GM19099 (cell line): ENCODE measurements around the gene RFX2.

Source experiments
- POLR2A ChIP-seq: IDR thresholded peaks from 3 replicates; pipeline ENCODE4 v1.6.1; 2011; ENCODE audit warnings: low read depth; ENCODE audit not compliant: insufficient read length; ENCODE audit errors: extremely low read depth

RFX2 gene

GRCh38 chr19:6092329-6093286 lies 17.7 kb downstream of the RFX2 start:
- no peak for TF ChIP-seq POLR2A

DNA sequence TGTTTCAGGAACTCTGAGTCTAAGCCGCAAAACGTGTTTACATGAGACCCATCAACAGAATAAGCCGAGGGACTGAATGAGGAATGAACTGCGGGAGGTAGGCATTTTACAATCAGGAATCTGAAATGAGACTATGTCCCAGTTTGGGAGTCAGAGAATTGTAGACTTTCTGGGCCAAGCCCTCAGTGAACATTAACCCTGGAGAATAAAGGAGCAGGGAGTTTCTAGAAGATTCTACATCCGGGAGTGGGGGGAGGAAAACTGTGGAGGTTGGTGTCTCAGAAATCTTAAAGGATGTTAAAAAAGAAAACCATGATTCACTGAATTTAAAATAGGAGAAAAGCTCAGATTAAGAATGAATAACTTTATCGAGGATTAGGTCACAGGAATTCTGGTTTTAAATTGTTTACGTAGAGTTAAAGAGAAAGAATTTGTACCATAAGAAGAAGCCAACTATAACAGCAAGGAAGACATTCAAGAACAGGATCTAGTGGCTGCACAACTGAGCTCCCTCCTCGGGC lies 18.5 kb downstream of the RFX2 start:
- TF ChIP-seq POLR2A, result no peak

DNA sequence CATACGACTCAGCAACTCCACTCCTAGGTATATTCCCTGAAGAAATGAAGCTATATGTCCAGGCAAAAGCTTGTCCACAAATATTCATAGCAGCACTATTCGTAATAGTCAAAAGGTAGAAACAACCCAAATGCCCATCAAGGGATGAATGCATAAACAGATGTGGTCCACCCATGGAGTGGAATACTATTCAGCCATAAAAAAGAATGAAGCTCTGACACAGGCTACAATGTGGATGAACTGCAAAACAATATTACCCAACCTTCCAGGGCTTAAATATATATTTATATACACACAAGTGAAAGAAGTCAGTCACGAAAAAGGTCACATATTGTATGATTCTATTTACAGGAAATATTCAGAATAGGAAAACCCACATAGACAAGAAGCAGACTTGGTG lies 19.7 kb downstream of the RFX2 start:
- no peak for TF ChIP-seq POLR2A

GRCh38 chr19:6088602-6089049 lies 21.7 kb downstream of the RFX2 start:
- no peak for TF ChIP-seq POLR2A

- TF ChIP-seq POLR2A, result peak; percentile 72
These were observed 23.2 kb downstream of the RFX2 start for GRCh38 chr19:6087074-6087571.

GRCh38 chr19:6086068-6086788 lies 24.1 kb downstream of the RFX2 start:
- no peak for TF ChIP-seq POLR2A

DNA sequence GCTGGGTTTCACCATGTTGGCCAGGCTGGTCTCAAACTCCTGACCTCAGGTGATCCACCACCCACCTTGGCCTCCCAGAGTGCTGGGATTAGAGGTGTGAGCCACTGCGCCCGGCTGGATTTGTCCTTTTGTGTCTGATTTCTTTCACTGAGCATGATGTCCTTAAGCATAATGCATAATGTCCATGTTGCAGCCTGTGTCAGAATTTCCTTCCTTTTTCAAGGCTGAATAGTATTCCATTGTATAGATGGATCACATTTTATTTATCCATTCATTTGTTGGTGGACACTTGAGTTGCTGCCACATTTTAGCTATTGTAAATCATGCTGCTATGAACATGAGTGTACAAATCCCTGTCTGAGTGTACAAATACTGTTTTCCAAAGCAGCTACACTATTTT lies 25.5 kb downstream of the RFX2 start:
- TF ChIP-seq POLR2A, result no peak

GRCh38 chr19:6079107-6079506 lies 31.2 kb downstream of the RFX2 start:
- no peak for TF ChIP-seq POLR2A

DNA sequence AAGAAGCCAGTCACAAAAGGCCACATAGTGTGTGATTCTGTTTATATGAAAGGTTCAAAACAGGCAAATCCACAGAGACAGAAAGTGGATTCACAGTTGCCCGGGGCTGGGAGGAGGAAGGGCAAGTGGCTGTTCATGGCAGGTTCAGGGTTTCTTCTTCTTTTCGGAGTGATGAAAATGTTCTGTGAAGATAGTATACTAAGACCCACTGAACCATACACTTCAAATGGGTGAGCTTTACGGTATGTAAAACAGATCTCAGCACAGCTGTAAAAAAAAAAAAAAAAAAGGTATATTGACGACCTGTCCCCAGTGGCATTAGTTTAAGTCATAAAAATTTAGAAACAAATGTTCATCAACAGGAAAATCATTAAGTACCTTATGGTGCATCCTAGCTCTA lies 32.2 kb downstream of the RFX2 start:
- TF ChIP-seq POLR2A, result no peak

DNA sequence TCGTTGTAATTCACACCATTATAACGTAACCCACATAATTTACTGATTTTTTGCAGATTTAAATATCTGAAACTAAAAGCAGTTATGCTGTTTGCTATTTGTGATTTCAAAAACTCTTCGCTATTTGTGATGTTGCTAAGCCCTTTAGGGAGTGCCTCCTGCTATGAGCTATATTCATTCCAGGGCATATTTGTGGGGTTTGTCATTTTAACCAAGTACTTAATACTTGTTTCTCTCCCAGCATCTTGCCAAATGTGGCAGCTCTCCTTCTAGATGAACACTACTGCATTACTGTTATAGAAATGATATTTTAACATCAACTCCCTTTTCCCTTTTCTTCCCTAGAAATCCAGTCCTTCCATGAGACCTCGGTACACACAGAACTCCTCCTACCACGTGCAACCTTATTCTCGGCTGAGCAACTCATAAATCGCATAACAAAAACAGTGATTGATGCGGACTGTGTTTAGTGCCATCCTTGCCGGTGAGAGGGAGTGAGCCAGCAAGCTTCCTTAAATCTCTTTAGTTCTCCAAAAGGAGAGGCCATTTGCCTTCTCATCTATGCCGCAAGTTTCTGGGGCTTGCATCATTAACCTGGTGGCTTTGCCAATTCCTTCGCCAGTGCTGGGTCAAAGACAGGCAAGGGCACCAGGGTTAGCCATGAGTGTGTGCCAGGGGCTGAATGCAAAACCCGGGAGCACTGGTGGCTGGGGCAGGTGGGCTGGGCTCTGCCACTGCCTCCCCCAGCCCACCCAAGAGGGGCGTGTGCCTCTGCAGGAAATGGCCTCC lies 33.4 kb downstream of the RFX2 start:
- no peak for TF ChIP-seq POLR2A

- no peak for TF ChIP-seq POLR2A
These were observed 34.0 kb downstream of the RFX2 start for GRCh38 chr19:6076291-6076665.

GRCh38 chr19:6074709-6075403 lies 35.4 kb downstream of the RFX2 start:
- TF ChIP-seq POLR2A, result no peak

- no peak for TF ChIP-seq POLR2A
These were observed 36.2 kb downstream of the RFX2 start for GRCh38 chr19:6073858-6074708.

GRCh38 chr19:6071875-6072274 lies 38.4 kb downstream of the RFX2 start:
- no peak for TF ChIP-seq POLR2A
